Cardiac fibroblast (primary cell): Measurements from ENCODE around the gene CCDC146.

Experiments used
- DNase-seq, 2 donors: peaks; one replicate each; pipeline versions ENCODE4 v3.0.0 to v3.0.0-alpha.2; 2010; ENCODE audit warnings: low read depth in 2 of 2
- H3K4me3 ChIP-seq, 2 donors: replicated peaks in 1 of 2; 1 replicate in 1 of 2; 2 replicates in 1 of 2; pipeline ENCODE4 v1.5.1; 2011; ENCODE audit warnings: low read depth in 2 of 2, low read length in 2 of 2, mild to moderate bottlenecking in 2 of 2, moderate library complexity in 1 of 2
- TF ChIP-seq, protein P1 (sequence below): IDR thresholded peaks from one replicate; pipeline ENCODE4 v1.5.1; 2011; ENCODE audit warnings: low read depth, mild to moderate bottlenecking, low read length, inconsistent platforms

The CCDC146 gene

DNA sequence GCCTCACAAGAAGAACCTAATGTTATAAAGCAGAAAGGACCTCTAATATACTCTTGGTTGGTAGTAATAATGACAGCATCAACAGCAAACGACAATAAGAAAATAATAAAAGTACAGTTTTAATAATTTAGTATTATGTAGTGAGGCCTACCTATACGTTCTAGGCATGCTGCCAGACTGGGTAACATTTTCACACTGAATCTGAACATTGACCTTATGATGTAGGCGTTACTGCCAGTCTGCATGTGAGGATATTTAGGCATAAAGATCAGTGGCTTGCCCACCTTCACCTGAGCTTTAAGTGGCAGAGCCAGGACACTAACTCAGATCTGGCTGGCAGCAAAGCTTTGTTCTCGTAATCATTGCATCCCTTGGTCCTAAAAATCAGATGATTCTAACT, 74.7 kb downstream of the CCDC146 start:
- TF ChIP-seq, protein P1, sequence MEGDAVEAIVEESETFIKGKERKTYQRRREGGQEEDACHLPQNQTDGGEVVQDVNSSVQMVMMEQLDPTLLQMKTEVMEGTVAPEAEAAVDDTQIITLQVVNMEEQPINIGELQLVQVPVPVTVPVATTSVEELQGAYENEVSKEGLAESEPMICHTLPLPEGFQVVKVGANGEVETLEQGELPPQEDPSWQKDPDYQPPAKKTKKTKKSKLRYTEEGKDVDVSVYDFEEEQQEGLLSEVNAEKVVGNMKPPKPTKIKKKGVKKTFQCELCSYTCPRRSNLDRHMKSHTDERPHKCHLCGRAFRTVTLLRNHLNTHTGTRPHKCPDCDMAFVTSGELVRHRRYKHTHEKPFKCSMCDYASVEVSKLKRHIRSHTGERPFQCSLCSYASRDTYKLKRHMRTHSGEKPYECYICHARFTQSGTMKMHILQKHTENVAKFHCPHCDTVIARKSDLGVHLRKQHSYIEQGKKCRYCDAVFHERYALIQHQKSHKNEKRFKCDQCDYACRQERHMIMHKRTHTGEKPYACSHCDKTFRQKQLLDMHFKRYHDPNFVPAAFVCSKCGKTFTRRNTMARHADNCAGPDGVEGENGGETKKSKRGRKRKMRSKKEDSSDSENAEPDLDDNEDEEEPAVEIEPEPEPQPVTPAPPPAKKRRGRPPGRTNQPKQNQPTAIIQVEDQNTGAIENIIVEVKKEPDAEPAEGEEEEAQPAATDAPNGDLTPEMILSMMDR = no peak
- no peak overlapping the region for H3K4me3 ChIP-seq
- DNase-seq = no peak

DNA sequence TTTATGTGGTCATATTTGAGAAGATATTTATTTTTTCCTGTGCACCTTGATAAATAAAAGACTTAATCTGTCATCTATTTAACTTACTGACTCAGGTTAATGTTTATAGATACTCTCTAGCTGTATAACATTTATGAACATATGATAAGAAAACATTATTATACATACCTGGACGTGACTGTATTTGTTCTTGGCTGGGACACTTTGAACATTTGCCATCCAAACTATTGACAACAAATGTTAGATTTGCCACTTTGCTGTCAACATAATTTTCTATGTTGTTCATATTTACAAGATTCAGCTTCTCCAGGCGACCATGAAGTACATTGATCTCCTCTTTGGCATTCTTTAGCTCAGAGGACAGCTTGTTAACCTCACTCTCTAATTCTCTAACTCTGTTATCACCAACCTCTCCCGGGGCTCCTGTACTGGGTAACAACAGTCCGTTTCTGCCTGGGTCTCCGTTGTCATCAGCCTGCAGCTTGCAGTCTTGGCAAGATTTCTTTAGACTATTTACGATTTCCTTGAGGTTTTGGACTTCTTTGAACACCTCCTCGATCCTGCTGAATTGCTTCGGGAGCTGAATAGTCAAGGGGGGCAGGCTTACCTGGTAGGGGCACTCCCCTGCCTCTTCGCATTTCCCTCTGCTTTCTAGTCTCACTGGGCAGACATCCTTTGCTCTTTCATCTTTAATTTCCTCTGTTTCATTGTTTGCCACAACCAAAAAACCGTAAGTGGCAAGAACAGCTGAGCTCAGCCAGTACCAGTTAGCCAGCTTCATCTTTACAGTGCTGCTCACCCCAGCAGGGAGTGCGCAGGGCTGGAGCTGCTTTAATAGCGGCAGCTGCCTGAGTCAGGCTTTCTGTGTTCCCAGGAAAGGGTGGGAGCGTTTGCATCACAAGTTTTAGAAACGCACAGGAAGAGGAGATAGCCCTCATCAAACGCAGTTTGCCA, 76.9 kb downstream of the CCDC146 start, which contains the start of gene FGL2:
Gene FGL2 (minus strand): TSS at position 807 of the 954 bp plus-strand sequence. CDS start 26 bp downstream, at position 781.
- H3K4me3 ChIP-seq = peak within 1 kb of the TSS; percentile 42
- TF ChIP-seq, protein P1 = no peak
- DNase-seq = peak; percentile 64 to 85

GRCh38 chr7:77200542-77200941, 78.1 kb downstream of the CCDC146 start:
- TF ChIP-seq, protein P1 = no peak
- H3K4me3 ChIP-seq = no peak overlapping the region
- no peak for DNase-seq

DNA sequence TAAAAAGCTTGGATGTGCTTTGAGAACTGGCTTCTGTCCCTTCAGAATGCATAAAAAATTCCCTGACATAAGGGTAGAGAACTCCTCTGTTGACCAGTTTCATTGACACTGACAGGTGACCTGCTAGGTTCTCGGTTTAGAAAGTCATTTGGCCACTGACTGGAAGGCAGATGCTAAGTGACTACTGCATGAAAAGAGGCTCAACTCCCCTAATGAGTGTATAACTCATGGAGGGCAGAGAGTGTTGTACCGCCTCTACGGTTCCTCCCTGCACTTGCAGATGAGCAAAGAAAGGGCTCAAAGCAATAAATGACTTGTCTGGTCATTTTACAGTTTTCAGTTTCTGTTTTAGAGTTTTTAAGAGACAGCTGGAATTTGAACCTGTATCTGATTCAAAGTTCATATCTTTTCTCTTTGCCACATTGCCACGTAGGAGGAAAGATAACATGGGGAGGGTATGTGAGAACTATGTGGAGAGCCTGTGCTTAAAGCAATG, 80.1 kb downstream of the CCDC146 start:
- no peak overlapping the region for H3K4me3 ChIP-seq
- no peak for DNase-seq
- TF ChIP-seq, protein P1 = no peak

- no peak for DNase-seq
- no peak overlapping the region for H3K4me3 ChIP-seq
- TF ChIP-seq, protein P1 = no peak
Observed at GRCh38 chr7:77205706-77206105, 83.3 kb downstream of the CCDC146 start.

DNA sequence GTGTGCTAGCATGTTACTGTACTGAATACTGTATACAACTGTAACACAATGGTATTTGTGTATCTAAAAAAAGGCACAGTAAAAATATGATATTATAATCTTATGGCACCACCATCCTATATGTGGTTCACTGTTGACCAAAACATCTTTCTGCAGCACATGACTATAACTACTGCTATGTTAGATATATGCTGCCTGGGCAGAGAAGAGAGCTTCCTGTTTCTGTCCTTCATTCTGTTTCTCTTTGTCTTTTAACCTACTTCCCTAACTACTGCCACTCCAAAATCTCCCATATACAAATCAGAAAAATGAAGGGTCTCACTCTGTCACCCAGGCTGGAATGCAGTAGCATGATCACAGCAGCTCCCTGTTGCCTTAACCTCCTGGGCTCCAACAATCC, 86.0 kb downstream of the CCDC146 start:
- no peak for DNase-seq
- no peak overlapping the region for H3K4me3 ChIP-seq
- TF ChIP-seq, protein P1 = no peak
